Sigmoid colon (tissue), 7 donors: ENCODE measurements around the gene SPRYD3. TPM values are rescaled to one million over a fixed set of nuclear protein-coding genes. Genes with fewer than 3 reads are reported as not detected.

Source experiments
- DNase-seq: peaks from one replicate; pipeline ENCODE4 v3.0.0-alpha.2; 2019
- H3K27ac ChIP-seq, 4 donors: fragments of 200-600 bp; sonication (generic); one replicate each; pipeline ENCODE4 v1.5.1; 2016 to 2019; ENCODE audit warnings: mild to moderate bottlenecking in 1 of 4
- H3K27me3 ChIP-seq, 3 donors: fragments of 200-600 bp; sonication (generic); one replicate each; pipeline ENCODE4 v1.5.1; 2019; ENCODE audit warnings: mild to moderate bottlenecking in 1 of 3
- H3K36me3 ChIP-seq, 4 donors: fragments of 200-600 bp; sonication (generic); one replicate each; pipeline ENCODE4 v1.5.1; 2016 to 2019
- H3K4me1 ChIP-seq, 4 donors: fragments of 200-600 bp; sonication (generic); one replicate each; pipeline ENCODE4 v1.5.1; 2017 to 2019
- H3K4me3 ChIP-seq, 4 donors: fragments of 200-600 bp; sonication (generic); one replicate each; pipeline ENCODE4 v1.5.1; 2017 to 2019; ENCODE audit warnings: mild to moderate bottlenecking in 2 of 4, moderate library complexity in 1 of 4
- H3K9me3 ChIP-seq, 4 donors: fragments of 200-600 bp in 3 of 4; sonication (generic) in 3 of 4; one replicate each; pipeline versions ENCODE4 v1.5.1 to v1.6.1; 2013 to 2019
- CTCF ChIP-seq, 4 experiments: fragments of 450-650 bp in 3 of 4; fragments of 200-600 bp in 1 of 4; IDR thresholded peaks; one replicate each; pipeline ENCODE4 v1.5.1; 2016 to 2019; ENCODE audit warnings: antibody characterized with exemption in 4 of 4, mild to moderate bottlenecking in 3 of 4, moderate library complexity in 2 of 4
- EP300 ChIP-seq, 4 donors: sonication (generic); formaldehyde crosslinking; IDR thresholded peaks; one replicate each; pipeline ENCODE4 v1.6.1; 2017; ENCODE audit warnings: antibody characterized with exemption in 4 of 4
- POLR2A ChIP-seq, 2 donors: fragments of 450-650 bp; IDR thresholded peaks; one replicate each; pipeline ENCODE4 v1.6.1; 2016; ENCODE audit warnings: antibody characterized with exemption in 2 of 2, mild to moderate bottlenecking in 2 of 2, moderate library complexity in 2 of 2
- POLR2AphosphoS5 ChIP-seq, 4 donors: sonication (generic); formaldehyde crosslinking; IDR thresholded peaks; one replicate each; pipeline ENCODE4 v1.6.1; 2017; ENCODE audit warnings: antibody characterized with exemption in 4 of 4
- WGBS, 2 donors: extraction: QIAGEN DNeasy Blood & Tissue Kit; methylation state at CpG; one replicate each; pipeline ENCODE4 v1.1.7; 2013; 5-methylcytosine and 5-hydroxymethylcytosine counted together
- intact Hi-C: fragments of 100-400 bp; cut with DNase I; formaldehyde crosslinking; loops from one replicate; pipeline ENCODE4 v1.15.1; 2023
- polyA plus RNA-seq, 3 donors: library from polyadenylated mRNA; stranded (reverse); fragments of 200-250 nt; gene quantifications; one replicate each; pipeline ENCODE4 v1.2.3, GENCODE V29; 2013
- total RNA-seq, 4 donors: library from RNA; depleted of rRNA; stranded (reverse); fragments of >200 nt; gene quantifications; one replicate each; pipeline ENCODE4 v1.1.0, GENCODE V29; 2016
- donor health status: healthy with polysubstance abuse.
- donor health status: Bipolar disorder and iron deficiency.
- donor health status: healthy.

The SPRYD3 gene
- total and polyA plus RNA-seq, 7 donors, result 20.1 to 41.4 (median 32.9) TPM

- WGBS, 2 donors, result 90 to 91% methylated on average over 13 of the region's 13 CpGs
- no peaks in the 10 kb centered on the region for H3K27me3 ChIP-seq
- TF ChIP-seq POLR2AphosphoS5 (IDR thresholded peaks at IDR 0.05) (no peak), CTCF (IDR thresholded peaks at IDR 0.05) (no peak), POLR2A (IDR thresholded peaks at IDR 0.05) (no peak), EP300 (IDR thresholded peaks at IDR 0.05) (no peak)
- no peaks in the 10 kb centered on the region for H3K9me3 ChIP-seq
- intact Hi-C loops, result no loop called here
- H3K27ac ChIP-seq, result peak overlapping the region in 1 of 4 donors; percentile 13
- peaks cover 0 to 66% (median 52%) of the 10 kb centered on the region in 4 donors for H3K4me1 ChIP-seq
- no peak overlapping the region for H3K4me3 ChIP-seq
- peaks cover 0 to 77% (median 10%) of the 10 kb centered on the region in 4 donors for H3K36me3 ChIP-seq
- DNase-seq, result peak; percentile 72
Measured at GRCh38 chr12:53057816-53058500, 21.2 kb downstream of the SPRYD3 start.

DNA sequence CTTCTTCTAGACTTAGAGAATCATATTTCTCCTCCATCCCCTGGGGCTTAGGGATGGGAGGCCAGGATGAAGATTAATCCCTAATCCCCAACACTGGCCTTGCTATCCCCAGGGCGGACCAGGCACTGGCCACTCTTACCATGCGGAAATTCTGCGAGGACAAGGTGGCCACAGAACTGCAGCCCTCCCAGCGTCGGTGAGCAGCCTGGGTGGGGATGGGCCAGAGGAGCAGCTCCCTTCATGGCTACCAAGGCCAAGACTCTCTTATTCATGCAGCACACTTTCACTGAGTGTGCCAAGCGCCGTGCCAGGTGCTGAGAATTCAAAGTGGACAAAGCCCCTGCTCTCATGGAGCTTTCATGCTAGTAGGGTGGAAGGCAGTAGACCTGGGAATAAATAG, 22.3 kb downstream of the SPRYD3 start:
- peaks cover 0 to 66% (median 55%) of the 10 kb centered on the region in 4 donors for H3K4me1 ChIP-seq
- TF ChIP-seq POLR2AphosphoS5 (IDR thresholded peaks at IDR 0.05), result peak in 1 of 4 donors; percentile 8
- TF ChIP-seq EP300 (IDR thresholded peaks at IDR 0.05), result no peak
- TF ChIP-seq CTCF (IDR thresholded peaks at IDR 0.05), result no peak
- no peak overlapping the region for H3K27ac ChIP-seq
- H3K9me3 ChIP-seq, result no peaks in the 10 kb centered on the region
- H3K36me3 ChIP-seq, result peaks cover 0 to 70% (median 10%) of the 10 kb centered on the region in 4 donors
- intact Hi-C loops, result no loop called here
- DNase-seq, result peak; percentile 60
- H3K27me3 ChIP-seq, result no peaks in the 10 kb centered on the region
- WGBS, 2 donors, result 94 to 96% methylated on average over 7 of the region's 7 CpGs
- no peak overlapping the region for H3K4me3 ChIP-seq

DNA sequence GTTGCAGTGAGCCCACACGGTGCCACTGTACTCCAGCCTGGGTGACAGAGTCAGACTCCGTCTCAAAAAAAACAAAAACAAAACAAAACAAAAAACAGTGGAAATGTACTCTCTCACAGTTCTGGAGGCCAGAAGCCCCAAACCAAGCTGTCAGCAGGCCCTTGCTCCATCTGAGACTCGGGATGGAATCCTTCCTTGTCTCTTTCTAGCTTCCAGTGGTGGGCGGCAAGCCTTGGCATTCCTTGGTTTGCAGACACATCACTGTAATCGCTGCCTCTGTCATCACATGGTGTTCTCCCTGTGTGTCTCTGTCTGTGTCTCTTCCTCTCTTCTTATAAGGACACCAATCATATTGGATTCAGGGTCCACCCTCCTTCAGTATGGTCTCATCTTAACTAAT, 22.9 kb downstream of the SPRYD3 start:
- Histone ChIP-seq H3K36me3 (peaks cover 0 to 70% (median 10%) of the 10 kb centered on the region in 4 donors), H3K27me3 (no peaks in the 10 kb centered on the region), H3K9me3 (no peaks in the 10 kb centered on the region), H3K27ac (peak overlapping the region in 2 of 4 donors; percentile 11 to 97), H3K4me1 (peaks cover 0 to 66% (median 55%) of the 10 kb centered on the region in 4 donors), H3K4me3 (no peak overlapping the region)
- 88% methylated on average over 5 of the region's 5 CpGs for WGBS, 2 donors
- TF ChIP-seq CTCF (IDR thresholded peaks at IDR 0.05), result no peak
- no peak for TF ChIP-seq POLR2A (IDR thresholded peaks at IDR 0.05)
- TF ChIP-seq EP300 (IDR thresholded peaks at IDR 0.05), result no peak
- no peak for TF ChIP-seq POLR2AphosphoS5 (IDR thresholded peaks at IDR 0.05)
- peak; percentile 65 for DNase-seq
- intact Hi-C loops, result no loop called here

DNA sequence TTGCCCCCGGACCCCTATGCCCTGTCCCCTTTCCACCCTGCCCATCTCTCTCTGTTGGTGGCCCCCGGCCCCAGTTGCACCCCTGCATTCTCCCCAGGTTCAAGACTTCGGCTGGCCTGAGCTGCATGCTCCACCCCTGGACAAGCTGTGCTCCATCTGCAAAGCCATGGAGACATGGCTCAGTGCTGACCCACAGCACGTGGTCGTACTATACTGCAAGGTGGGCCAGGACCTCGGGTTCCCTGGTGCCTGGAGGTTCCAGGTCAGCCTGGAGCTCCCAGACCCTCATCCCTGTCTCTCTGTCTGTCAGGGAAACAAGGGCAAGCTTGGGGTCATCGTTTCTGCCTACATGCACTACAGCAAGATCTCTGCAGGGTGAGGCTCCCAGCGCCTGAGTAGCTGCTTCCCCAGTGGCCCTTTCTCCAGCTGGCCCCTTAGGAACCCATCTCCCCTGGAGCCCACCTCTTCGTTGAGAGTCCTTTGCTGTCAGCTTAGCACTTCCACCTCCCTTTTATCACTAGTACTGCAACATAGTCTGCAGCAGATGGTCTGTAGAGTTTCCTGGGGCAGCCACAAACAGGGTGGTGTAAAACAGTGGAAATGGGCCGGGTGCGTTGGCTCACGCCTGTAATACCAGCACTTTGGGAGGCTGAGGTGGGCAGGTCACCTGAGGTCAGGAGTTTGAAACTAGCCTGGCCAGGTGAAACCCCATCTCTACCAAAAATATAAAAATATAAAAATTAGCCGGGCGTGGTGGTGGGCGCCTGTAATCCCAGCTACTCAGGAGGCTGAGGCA, 23.5 kb downstream of the SPRYD3 start:
- no peaks in the 10 kb centered on the region for H3K27me3 ChIP-seq
- H3K4me1 ChIP-seq, result peaks cover 0 to 66% (median 55%) of the 10 kb centered on the region in 4 donors
- H3K36me3 ChIP-seq, result peaks cover 0 to 63% (median 10%) of the 10 kb centered on the region in 4 donors
- peak; percentile 70 for DNase-seq
- H3K27ac ChIP-seq, result peak overlapping the region; percentile 97 to 100 (median 98)
- H3K9me3 ChIP-seq, result no peaks in the 10 kb centered on the region
- WGBS, 2 donors, result 75 to 86% methylated on average over 15 of the region's 15 CpGs
- TF ChIP-seq POLR2A (IDR thresholded peaks at IDR 0.05) (no peak), EP300 (IDR thresholded peaks at IDR 0.05) (no peak), POLR2AphosphoS5 (IDR thresholded peaks at IDR 0.05) (no peak), CTCF (IDR thresholded peaks at IDR 0.05) (no peak)
- no peak overlapping the region for H3K4me3 ChIP-seq
- intact Hi-C loops, result no loop called here
